ENCODE data around the gene TCEAL5.

GRCh38 chrX:103249805-103250204 lies 26.7 kb downstream of the TCEAL5 start:
- TF ChIP-seq EP300 (IDR thresholded peaks at IDR 0.05; ENCODE audit: borderline replicate concordance), result no peak
- no peak for TF ChIP-seq MAX (IDR thresholded peaks at IDR 0.05)
- TF ChIP-seq FOXM1 (IDR thresholded peaks at IDR 0.05; ENCODE audit: borderline replicate concordance, low read depth), result no peak
- TF ChIP-seq YY1 (IDR thresholded peaks at IDR 0.05; ENCODE audit: low read depth), result no peak
- TF ChIP-seq CREB1 (IDR thresholded peaks at IDR 0.05; ENCODE audit: low read depth), result no peak
- no peak for TF ChIP-seq USF1 (IDR thresholded peaks at IDR 0.05)
- no peak for TF ChIP-seq TAF1 (IDR thresholded peaks at IDR 0.05; ENCODE audit: low read depth)
- TF ChIP-seq REST (IDR thresholded peaks at IDR 0.05; ENCODE audit: low read depth), result no peak
- no peak for TF ChIP-seq TCF12 (IDR thresholded peaks at IDR 0.05; ENCODE audit: low read depth)
- TF ChIP-seq RAD21 (IDR thresholded peaks at IDR 0.05; ENCODE audit: low read depth), result no peak
- no peak for TF ChIP-seq EGR1 (IDR thresholded peaks at IDR 0.05)

All from Ishikawa (cell line).